ENCODE data around the gene UACA. TPM values are rescaled to one million over a fixed set of nuclear protein-coding genes. Genes with fewer than 3 reads are reported as not detected.
A peak's percentile ranks its signal among the peaks of the same experiment; 100 is the strongest.

The UACA gene
- total RNA-seq, 4 donors from 2014 or later = 63.9 to 119 (median 92.4) TPM

GRCh38 chr15:70714565-70714964 is 48.8 kb downstream of the UACA start:
- WGBS, 2 donors = 32 to 34% methylated on average over 3 of the region's 3 CpGs
- Histone ChIP-seq H3K4me3 (replicated peaks in 1 of 3) (no peak overlapping the region), H3K9me3 (no peaks in the 10 kb centered on the region), H3K36me3 (no peaks in the 10 kb centered on the region), H3K27me3 (no peaks in the 10 kb centered on the region), H3K27ac (peak overlapping the region; percentile 85 to 88 (median 87)), H3K4me1 (peaks cover 42 to 52% of the 10 kb centered on the region in 2 donors)
- no peak for DNase-seq
- no peak for TF ChIP-seq POLR2A (IDR thresholded peaks at IDR 0.05)
- no peak for TF ChIP-seq CTCF (IDR thresholded peaks at IDR 0.05)
- intact Hi-C loops (cut with DNase I) = no loop called here

DNA sequence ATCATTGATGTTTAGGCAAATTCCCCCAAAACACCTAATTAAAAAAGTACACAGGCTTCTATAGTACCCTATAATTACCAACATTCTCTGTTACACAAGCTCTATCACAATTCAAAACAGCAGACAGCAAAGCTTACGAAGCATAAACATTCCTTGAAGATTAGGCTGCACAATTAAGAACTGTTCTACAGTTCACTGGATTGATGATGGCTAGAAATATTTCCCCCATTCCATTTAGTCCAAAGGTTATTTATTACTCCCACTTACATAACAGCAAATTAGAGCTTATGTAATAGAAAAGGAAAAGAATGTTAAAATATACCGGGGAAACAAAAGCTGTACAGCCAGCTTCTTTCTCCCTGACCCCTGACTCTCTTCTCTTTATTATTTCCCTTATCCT is 49.3 kb downstream of the UACA start:
- no peak for DNase-seq
- Histone ChIP-seq H3K27me3 (no peaks in the 10 kb centered on the region), H3K9me3 (no peaks in the 10 kb centered on the region), H3K4me1 (peaks cover 42 to 52% of the 10 kb centered on the region in 2 donors), H3K4me3 (replicated peaks in 1 of 3) (peak overlapping the region in 1 of 3 donors; percentile 7), H3K36me3 (no peaks in the 10 kb centered on the region), H3K27ac (peak overlapping the region; percentile 85 to 88 (median 87))
- TF ChIP-seq CTCF (IDR thresholded peaks at IDR 0.05) (no peak), POLR2A (IDR thresholded peaks at IDR 0.05) (no peak)
- 12 to 14% methylated on average over 2 of the region's 2 CpGs for WGBS, 2 donors
- intact Hi-C loops (cut with DNase I) = no loop called here

GRCh38 chr15:70712271-70712670 is 51.1 kb downstream of the UACA start:
- TF ChIP-seq POLR2A (IDR thresholded peaks at IDR 0.05) (no peak), CTCF (IDR thresholded peaks at IDR 0.05) (no peak)
- Histone ChIP-seq H3K4me3 (replicated peaks in 1 of 3) (no peak overlapping the region), H3K36me3 (no peaks in the 10 kb centered on the region), H3K27me3 (no peaks in the 10 kb centered on the region), H3K4me1 (peaks cover 42 to 48% of the 10 kb centered on the region in 2 donors), H3K27ac (peak overlapping the region in 2 of 3 donors; percentile 4 to 87), H3K9me3 (no peaks in the 10 kb centered on the region)
- intact Hi-C loops (cut with DNase I) = no loop called here
- DNase-seq = no peak
- 92 to 93% methylated on average over 3 of the region's 3 CpGs for WGBS, 2 donors

DNA sequence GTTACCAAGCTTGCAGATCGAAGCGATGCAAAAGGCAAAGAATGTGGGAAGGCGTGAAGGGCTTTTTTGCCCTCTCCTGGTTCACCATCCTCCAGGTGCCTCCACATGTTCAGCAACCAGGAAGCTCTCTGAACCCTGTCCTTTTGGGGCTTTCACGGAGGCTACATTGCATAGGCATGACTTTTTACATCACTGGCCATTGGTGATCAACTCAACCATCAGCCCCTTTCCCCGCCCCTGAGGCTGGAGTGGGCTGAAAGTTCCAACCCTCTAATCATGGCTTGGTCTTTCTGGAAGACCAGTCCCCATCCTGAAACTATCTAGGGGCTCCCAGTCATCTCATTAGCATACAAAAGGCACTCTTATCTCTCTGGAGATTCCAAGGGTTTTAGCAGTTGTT is 52.6 kb downstream of the UACA start:
- Histone ChIP-seq H3K4me1 (peaks cover 29 to 35% of the 10 kb centered on the region in 2 donors), H3K9me3 (no peaks in the 10 kb centered on the region), H3K36me3 (no peaks in the 10 kb centered on the region), H3K27ac (no peak overlapping the region), H3K27me3 (no peaks in the 10 kb centered on the region), H3K4me3 (replicated peaks in 1 of 3) (no peak overlapping the region)
- TF ChIP-seq POLR2A (IDR thresholded peaks at IDR 0.05) = no peak
- no peak for TF ChIP-seq CTCF (IDR thresholded peaks at IDR 0.05)
- DNase-seq = no peak
- intact Hi-C loops (cut with DNase I) = no loop called here
- WGBS, 2 donors = 93% methylated on average over 5 of the region's 5 CpGs

GRCh38 chr15:70708839-70709238 is 54.5 kb downstream of the UACA start:
- no peaks in the 10 kb centered on the region for H3K9me3 ChIP-seq
- H3K4me1 ChIP-seq = peaks cover 20 to 26% of the 10 kb centered on the region in 2 donors
- DNase-seq = no peak
- no peaks in the 10 kb centered on the region for H3K36me3 ChIP-seq
- TF ChIP-seq CTCF (IDR thresholded peaks at IDR 0.05) (no peak), POLR2A (IDR thresholded peaks at IDR 0.05) (no peak)
- H3K27ac ChIP-seq = no peak overlapping the region
- no peak overlapping the region for H3K4me3 ChIP-seq (replicated peaks in 1 of 3)
- no peaks in the 10 kb centered on the region for H3K27me3 ChIP-seq
- intact Hi-C loops (cut with DNase I) = no loop called here
- WGBS, 2 donors = 75 to 77% methylated on average over 3 of the region's 3 CpGs

Measured in thyroid gland (tissue), 4 donors.